Right renal cortex interstitium (tissue), 3 donors: Measurements from ENCODE around the gene ZNF318. TPM values are rescaled to one million over a fixed set of nuclear protein-coding genes. Genes with fewer than 3 reads are reported as not detected.
A peak's percentile ranks its signal among the peaks of the same experiment; 100 is the strongest.
"Not testable (repeated sequence)": the region's sequence is repeated elsewhere in the genome, so short reads cannot be mapped to it uniquely, and the experiment has no call there.

Experiments used
- DNase-seq, 3 donors: peaks; one replicate each; pipeline ENCODE4 v3.0.0-alpha.2; 2013; ENCODE audit warnings: low read depth in 3 of 3, low spot score in 2 of 3
- polyA plus RNA-seq, 3 donors: library from polyadenylated mRNA; unstranded; fragments of 120-200 nt; gene quantifications; one replicate each; pipeline ENCODE4 v1.2.1, GENCODE V29; 2013; ENCODE audit not compliant: insufficient read length in 3 of 3

The ZNF318 gene
- polyA plus RNA-seq, 3 donors: 24.8 to 30.9 (median 27.0) TPM

GRCh38 chr6:43386492-43386891, 17.0 kb upstream of the ZNF318 start:
- DNase-seq: no peak

GRCh38 chr6:43383021-43383667, 13.7 kb upstream of the ZNF318 start:
- DNase-seq: no peak

GRCh38 chr6:43380858-43381257, 11.4 kb upstream of the ZNF318 start:
- DNase-seq: not testable (repeated sequence)

GRCh38 chr6:43378631-43379030, 9.2 kb upstream of the ZNF318 start:
- no peak for DNase-seq

GRCh38 chr6:43377710-43378229, 8.3 kb upstream of the ZNF318 start:
- DNase-seq: no peak

- DNase-seq: no peak
These were observed 7.1 kb upstream of the ZNF318 start for GRCh38 chr6:43376551-43376981.

- DNase-seq: no peak
These were observed 6.2 kb upstream of the ZNF318 start for GRCh38 chr6:43375693-43376092.

- no peak for DNase-seq
These were observed 3.9 kb upstream of the ZNF318 start for GRCh38 chr6:43373252-43373875.

GRCh38 chr6:43370003-43370580, 645 bp upstream of the ZNF318 start:
- DNase-seq: not testable (repeated sequence)

- peak in 1 of 3 donors; percentile 37 for DNase-seq
These were observed 937 bp downstream of the ZNF318 start for GRCh38 chr6:43368259-43369160.

GRCh38 chr6:43367245-43367984, 2.0 kb downstream of the ZNF318 start:
- no peak for DNase-seq

- no peak for DNase-seq
These were observed 8.2 kb downstream of the ZNF318 start for GRCh38 chr6:43361269-43361668.

- DNase-seq: no peak
These were observed 9.6 kb downstream of the ZNF318 start for GRCh38 chr6:43359831-43360230.

GRCh38 chr6:43359381-43359780, 10.1 kb downstream of the ZNF318 start:
- no peak for DNase-seq

GRCh38 chr6:43355862-43356590, 13.4 kb downstream of the ZNF318 start:
- DNase-seq: no peak

- DNase-seq: not testable (repeated sequence)
These were observed 17.5 kb downstream of the ZNF318 start for GRCh38 chr6:43351951-43352350.

GRCh38 chr6:43347444-43347843, 22.0 kb downstream of the ZNF318 start:
- no peak for DNase-seq

- no peak for DNase-seq
These were observed 22.4 kb downstream of the ZNF318 start for GRCh38 chr6:43347021-43347420.

GRCh38 chr6:43346243-43346642, 23.2 kb downstream of the ZNF318 start:
- DNase-seq: not testable (repeated sequence)
